ENCODE results near the gene NPRL2. TPM values are rescaled to one million over a fixed set of nuclear protein-coding genes. Genes with fewer than 3 reads are reported as not detected.

The NPRL2 gene
- total RNA-seq, 1 donor from 2014 or later = 31.6 TPM

GRCh38 chr3:50323614-50324199 lies 26.9 kb downstream of the NPRL2 start:
- Mint-ChIP-seq H3K36me3 (ENCODE audit: insufficient read depth) (peaks cover 12% of the 10 kb centered on the region), H3K27me3 (no peaks in the 10 kb centered on the region), H3K27ac (peak overlapping the region; percentile 37), H3K4me3 (ENCODE audit: low read depth) (no peak overlapping the region), H3K4me1 (ENCODE audit: low read depth) (peaks cover 30% of the 10 kb centered on the region), H3K9me3 (ENCODE audit: low read depth) (no peaks in the 10 kb centered on the region)
- TF ChIP-seq CTCF (IDR thresholded peaks at IDR 0.05; ENCODE audit: unreplicated experiment) = no peak
- no peak for DNase-seq (ENCODE audit: low spot score, unreplicated experiment)

GRCh38 chr3:50323092-50323600 lies 27.4 kb downstream of the NPRL2 start:
- TF ChIP-seq CTCF (IDR thresholded peaks at IDR 0.05; ENCODE audit: unreplicated experiment) = no peak
- peaks cover 30% of the 10 kb centered on the region for H3K4me1 Mint-ChIP-seq (ENCODE audit: low read depth)
- H3K36me3 Mint-ChIP-seq (ENCODE audit: insufficient read depth) = peaks cover 15% of the 10 kb centered on the region
- H3K27me3 Mint-ChIP-seq = no peaks in the 10 kb centered on the region
- no peaks in the 10 kb centered on the region for H3K9me3 Mint-ChIP-seq (ENCODE audit: low read depth)
- no peak overlapping the region for H3K27ac Mint-ChIP-seq
- DNase-seq (ENCODE audit: low spot score, unreplicated experiment) = no peak
- H3K4me3 Mint-ChIP-seq (ENCODE audit: low read depth) = peak overlapping the region; percentile 82

GRCh38 chr3:50322386-50323091 lies 28.0 kb downstream of the NPRL2 start, which contains the start of gene HYAL2:
Gene HYAL2, minus strand, starts transcription at chr3:50322745. Its CDS starts 2,256 bp downstream, at chr3:50320489.
- Mint-ChIP-seq H3K9me3 (ENCODE audit: low read depth) (no peaks in the 10 kb centered on the region), H3K36me3 (ENCODE audit: insufficient read depth) (peaks cover 15% of the 10 kb centered on the region), H3K27me3 (no peaks in the 10 kb centered on the region), H3K4me3 (ENCODE audit: low read depth) (peak within 1 kb of the TSS; percentile 82), H3K4me1 (ENCODE audit: low read depth) (peaks cover 30% of the 10 kb centered on the region), H3K27ac (peak within 1 kb of the TSS; percentile 100)
- no peak for TF ChIP-seq CTCF (IDR thresholded peaks at IDR 0.05; ENCODE audit: unreplicated experiment)
- DNase-seq (ENCODE audit: low spot score, unreplicated experiment) = no peak

- no peak for DNase-seq (ENCODE audit: low spot score, unreplicated experiment)
- Mint-ChIP-seq H3K4me1 (ENCODE audit: low read depth) (peaks cover 30% of the 10 kb centered on the region), H3K27me3 (no peaks in the 10 kb centered on the region), H3K4me3 (ENCODE audit: low read depth) (peak overlapping the region; percentile 82), H3K36me3 (ENCODE audit: insufficient read depth) (peaks cover 15% of the 10 kb centered on the region), H3K27ac (peak overlapping the region; percentile 100), H3K9me3 (ENCODE audit: low read depth) (no peaks in the 10 kb centered on the region)
- TF ChIP-seq CTCF (IDR thresholded peaks at IDR 0.05; ENCODE audit: unreplicated experiment) = no peak
These were observed 28.5 kb downstream of the NPRL2 start for GRCh38 chr3:50322115-50322385.

GRCh38 chr3:50321336-50322114 lies 29.1 kb downstream of the NPRL2 start:
- Mint-ChIP-seq H3K4me3 (ENCODE audit: low read depth) (peak overlapping the region; percentile 82), H3K9me3 (ENCODE audit: low read depth) (no peaks in the 10 kb centered on the region), H3K27me3 (no peaks in the 10 kb centered on the region), H3K27ac (peak overlapping the region; percentile 100), H3K36me3 (ENCODE audit: insufficient read depth) (peaks cover 17% of the 10 kb centered on the region), H3K4me1 (ENCODE audit: low read depth) (peaks cover 29% of the 10 kb centered on the region)
- peak; percentile 69 for TF ChIP-seq CTCF (IDR thresholded peaks at IDR 0.05; ENCODE audit: unreplicated experiment)
- peak; percentile 77 for DNase-seq (ENCODE audit: low spot score, unreplicated experiment)
